ENCODE data around the gene ETV6. TPM values are rescaled to one million over a fixed set of nuclear protein-coding genes. Genes with fewer than 3 reads are reported as not detected.

ETV6 gene
- total RNA-seq, 2 experiments from 2014 or later: 17.1 to 19.3 TPM

GRCh38 chr12:11927286-11927935 is 277.9 kb downstream of the ETV6 start:
- BruUV-seq (replicated peaks): no TSS peak
- TF ChIP-seq EZH2phosphoT487 (IDR thresholded peaks at IDR 0.05; ENCODE audit: borderline replicate concordance, low read depth, low read length) (no peak), CTCF (conservative IDR thresholded peaks at IDR 0.05; ENCODE audit: low read length) (no peak)
- POLR2A ChIA-PET: no interaction called here
- Histone ChIP-seq H3K4me1 (ENCODE audit: insufficient read depth, low read length, poor library complexity, severe bottlenecking) (peaks cover 7% of the 10 kb centered on the region), H3K4me3 (ENCODE audit: low read depth, low read length, poor library complexity, severe bottlenecking) (no peak overlapping the region), H3K9me2 (ENCODE audit: insufficient read depth, low read length) (no peaks in the 10 kb centered on the region), H2AFZ (ENCODE audit: low read length) (0 out of 2 replicates have a peak overlapping the region, but pooled peaks have one; percentile 21), H3K27ac (ENCODE audit: low read depth, low read length, poor library complexity, severe bottlenecking) (no peak overlapping the region), H3K79me2 (ENCODE audit: insufficient read depth, low read depth, low read length) (no peaks in the 10 kb centered on the region), H3K4me2 (ENCODE audit: low read length) (no peak overlapping the region), H4K20me1 (ENCODE audit: insufficient read depth, low read length) (no peaks in the 10 kb centered on the region), H3K9me3 (ENCODE audit: low read length) (no peaks in the 10 kb centered on the region), H3K36me3 (ENCODE audit: insufficient read depth, low read length) (no peaks in the 10 kb centered on the region)
- CTCF ChIA-PET (ENCODE audit: unreplicated experiment): no interaction called here
- intact Hi-C loops (cut with micrococcal nuclease; ENCODE audit: unreplicated experiment): no loop called here
- DNase-seq (ENCODE audit: low spot score): no peak

DNA sequence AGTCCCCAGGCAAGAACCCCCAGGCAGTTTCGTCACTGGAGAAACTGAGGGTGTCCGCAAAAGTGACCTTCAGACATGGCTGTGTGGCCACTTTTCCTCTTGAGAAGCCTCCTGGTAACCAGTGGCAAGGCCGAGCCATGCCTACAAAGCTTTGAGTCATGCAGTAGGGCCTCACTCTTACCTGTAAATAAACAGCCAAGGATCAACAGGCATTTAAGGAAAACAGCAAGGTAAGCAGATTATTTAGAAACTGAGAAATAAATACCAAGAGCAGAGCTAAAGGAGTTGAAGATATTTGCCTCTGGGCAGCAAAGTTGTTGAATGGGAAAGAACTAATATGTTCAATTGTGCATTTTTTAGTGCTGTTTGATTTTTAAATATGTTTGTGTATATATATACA is 280.2 kb downstream of the ETV6 start:
- Histone ChIP-seq H3K4me2 (ENCODE audit: low read length) (no peak overlapping the region), H3K79me2 (ENCODE audit: insufficient read depth, low read depth, low read length) (no peaks in the 10 kb centered on the region), H3K4me1 (ENCODE audit: insufficient read depth, low read length, poor library complexity, severe bottlenecking) (no peaks in the 10 kb centered on the region), H3K36me3 (ENCODE audit: insufficient read depth, low read length) (no peaks in the 10 kb centered on the region), H3K9me3 (ENCODE audit: low read length) (no peaks in the 10 kb centered on the region), H3K9me2 (ENCODE audit: insufficient read depth, low read length) (no peaks in the 10 kb centered on the region), H4K20me1 (ENCODE audit: insufficient read depth, low read length) (no peaks in the 10 kb centered on the region), H2AFZ (ENCODE audit: low read length) (no peak overlapping the region), H3K4me3 (ENCODE audit: low read depth, low read length, poor library complexity, severe bottlenecking) (no peak overlapping the region), H3K27ac (ENCODE audit: low read depth, low read length, poor library complexity, severe bottlenecking) (no peak overlapping the region)
- no peak for DNase-seq (ENCODE audit: low spot score)
- CTCF ChIA-PET (ENCODE audit: unreplicated experiment): no interaction called here
- no TSS peak for BruUV-seq (replicated peaks)
- TF ChIP-seq CTCF (conservative IDR thresholded peaks at IDR 0.05; ENCODE audit: low read length) (no peak), EZH2phosphoT487 (IDR thresholded peaks at IDR 0.05; ENCODE audit: borderline replicate concordance, low read depth, low read length) (no peak)
- POLR2A ChIA-PET: interaction anchor here (0.6 to 1.2 kb wide), 2 partner anchors 28 to 304 kb away, joined by 3 read pairs; no protein-coding TSS in a partner anchor
- intact Hi-C loops (cut with micrococcal nuclease; ENCODE audit: unreplicated experiment): no loop called here

- CTCF ChIA-PET (ENCODE audit: unreplicated experiment): no interaction called here
Measured at GRCh38 chr12:11939223-11939622, 289.7 kb downstream of the ETV6 start.

More at GRCh38 chr12:11939223-11939622, 289.7 kb downstream of the ETV6 start:
- no peak overlapping the region for H2AFZ ChIP-seq (ENCODE audit: low read length)
- H4K20me1 ChIP-seq (ENCODE audit: insufficient read depth, low read length): no peaks in the 10 kb centered on the region
- H3K36me3 ChIP-seq (ENCODE audit: insufficient read depth, low read length): no peaks in the 10 kb centered on the region
- no peaks in the 10 kb centered on the region for H3K4me1 ChIP-seq (ENCODE audit: insufficient read depth, low read length, poor library complexity, severe bottlenecking)
- H3K79me2 ChIP-seq (ENCODE audit: insufficient read depth, low read depth, low read length): no peaks in the 10 kb centered on the region
- H3K9me3 ChIP-seq (ENCODE audit: low read length): no peaks in the 10 kb centered on the region
- H3K4me3 ChIP-seq (ENCODE audit: low read depth, low read length, poor library complexity, severe bottlenecking): no peak overlapping the region
- H3K4me2 ChIP-seq (ENCODE audit: low read length): no peak overlapping the region
- BruUV-seq (replicated peaks): no TSS peak
- no peak overlapping the region for H3K27ac ChIP-seq (ENCODE audit: low read depth, low read length, poor library complexity, severe bottlenecking)
- intact Hi-C loops (cut with micrococcal nuclease; ENCODE audit: unreplicated experiment): no loop called here
- no peaks in the 10 kb centered on the region for H3K9me2 ChIP-seq (ENCODE audit: insufficient read depth, low read length)
- TF ChIP-seq EZH2phosphoT487 (IDR thresholded peaks at IDR 0.05; ENCODE audit: borderline replicate concordance, low read depth, low read length) (no peak), CTCF (conservative IDR thresholded peaks at IDR 0.05; ENCODE audit: low read length) (no peak)
- no peak for DNase-seq (ENCODE audit: low spot score)
- POLR2A ChIA-PET: no interaction called here
